ENCODE results near the gene PLXDC2. TPM values are rescaled to one million over a fixed set of nuclear protein-coding genes. Genes with fewer than 3 reads are reported as not detected.

Gene PLXDC2
- total and polyA plus RNA-seq, 7 donors = 1.8 to 44.6 (median 18.2) TPM

GRCh38 chr10:19925064-19925463, 108.8 kb downstream of the PLXDC2 start:
- Histone ChIP-seq H3K36me3 (no peaks in the 10 kb centered on the region), H3K27ac (no peak overlapping the region)
- TF ChIP-seq CTCF (IDR thresholded peaks at IDR 0.05) (no peak), POLR2A (IDR thresholded peaks at IDR 0.05) (no peak), POLR2AphosphoS5 (IDR thresholded peaks at IDR 0.05) (no peak), EP300 (IDR thresholded peaks at IDR 0.05) (no peak)

DNA sequence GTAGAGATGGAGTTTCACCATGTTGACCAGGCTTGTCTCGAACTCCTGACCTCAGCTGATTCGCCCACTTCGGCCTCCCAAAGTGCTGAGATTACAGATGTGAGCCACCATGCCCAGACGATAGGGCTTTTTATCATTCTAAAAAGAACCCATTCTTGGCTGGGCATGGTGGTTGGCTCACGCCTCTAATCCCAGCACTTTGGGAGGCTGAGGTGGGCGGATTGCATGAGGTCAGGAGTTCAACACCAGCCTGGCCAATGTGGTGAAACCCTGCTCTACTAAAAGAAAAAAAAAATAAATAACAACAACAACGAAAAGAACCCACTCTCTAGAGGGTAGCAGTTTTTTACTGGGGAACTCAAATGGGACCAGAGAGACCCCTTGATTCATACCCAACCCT, 112.7 kb downstream of the PLXDC2 start:
- no peak overlapping the region for H3K4me3 ChIP-seq
- no peak for DNase-seq
- H3K27ac ChIP-seq = peak overlapping the region in 3 of 4 donors; percentile 16 to 84 (median 47)
- no peaks in the 10 kb centered on the region for H3K27me3 ChIP-seq
- intact Hi-C loops (cut with DNase I) = no loop called here
- peaks cover 0 to 37% (median 34%) of the 10 kb centered on the region in 4 donors for H3K4me1 ChIP-seq
- no peaks in the 10 kb centered on the region for H3K9me3 ChIP-seq
- WGBS, 2 donors = 89 to 93% methylated on average over 7 of the region's 7 CpGs
- H3K36me3 ChIP-seq = no peaks in the 10 kb centered on the region
- TF ChIP-seq CTCF (IDR thresholded peaks at IDR 0.05) (no peak), POLR2A (IDR thresholded peaks at IDR 0.05) (no peak), POLR2AphosphoS5 (IDR thresholded peaks at IDR 0.05) (no peak), EP300 (IDR thresholded peaks at IDR 0.05) (no peak)

More at GRCh38 chr10:19925064-19925463, 108.8 kb downstream of the PLXDC2 start:
- no peak for DNase-seq
- Histone ChIP-seq H3K4me3 (no peak overlapping the region), H3K9me3 (no peaks in the 10 kb centered on the region), H3K27me3 (no peaks in the 10 kb centered on the region), H3K4me1 (peaks cover 0 to 46% (median 40%) of the 10 kb centered on the region in 4 donors)
- intact Hi-C loops (cut with DNase I) = no loop called here
- WGBS, 2 donors = 68 to 94% methylated on average over 4 of the region's 4 CpGs

GRCh38 chr10:19929506-19930140, 113.4 kb downstream of the PLXDC2 start:
- intact Hi-C loops (cut with DNase I) = no loop called here
- peak overlapping the region; percentile 16 to 84 (median 34) for H3K27ac ChIP-seq

DNA sequence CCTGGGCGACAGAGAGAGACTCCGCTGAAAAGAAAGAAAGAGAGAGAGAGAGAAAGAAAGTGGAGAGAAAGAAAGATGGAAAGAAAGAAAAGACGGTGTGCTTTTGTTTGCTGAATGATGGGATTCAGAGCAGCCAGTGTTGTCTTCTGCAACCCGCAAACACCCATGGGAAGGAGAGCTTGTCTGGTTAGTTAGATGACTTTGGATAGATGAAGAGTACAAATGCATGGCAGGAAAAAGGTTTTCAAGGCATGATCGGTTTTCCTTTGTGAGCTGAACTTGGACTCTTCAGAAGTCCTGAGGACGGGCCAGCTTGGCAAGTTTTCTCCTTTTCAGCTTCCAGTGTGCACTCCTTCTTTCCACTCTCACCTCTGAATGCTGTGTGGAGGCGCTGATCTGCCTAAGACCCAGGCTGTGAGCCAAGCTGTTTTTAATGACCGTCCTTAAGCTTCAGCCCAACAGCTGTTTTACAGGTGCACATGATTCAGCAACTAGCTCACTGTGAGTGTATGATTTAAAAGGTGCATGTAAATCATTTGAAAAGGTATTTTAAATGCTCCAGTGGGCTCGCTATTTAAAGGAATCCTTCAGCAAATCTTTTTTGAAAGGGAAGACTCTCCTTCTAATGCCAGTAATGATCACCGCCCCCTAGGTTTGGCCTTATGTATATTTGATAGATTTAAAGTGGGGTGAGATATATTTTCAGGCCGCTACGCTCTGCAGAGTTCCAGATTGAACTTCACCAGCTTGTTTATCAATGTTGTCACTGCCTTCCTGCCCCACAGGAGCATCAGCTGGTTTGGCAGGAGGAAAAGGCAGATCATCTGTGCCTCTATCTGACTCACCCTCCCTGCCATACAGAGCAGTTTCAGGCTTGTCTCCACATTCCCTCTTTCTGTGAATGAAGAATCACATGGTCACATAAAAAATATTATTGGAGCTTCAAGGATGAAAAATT, 115.0 kb downstream of the PLXDC2 start:
- Histone ChIP-seq H3K27ac (peak overlapping the region; percentile 48 to 84 (median 72)), H3K4me1 (peaks cover 0 to 41% (median 34%) of the 10 kb centered on the region in 4 donors), H3K4me3 (no peak overlapping the region), H3K27me3 (no peaks in the 10 kb centered on the region), H3K9me3 (no peaks in the 10 kb centered on the region), H3K36me3 (no peaks in the 10 kb centered on the region)
- intact Hi-C loops (cut with DNase I) = no loop called here
- 34 to 63% methylated on average over 12 of the region's 12 CpGs for WGBS, 2 donors
- peak; percentile 83 for DNase-seq
- no peak for TF ChIP-seq CTCF (IDR thresholded peaks at IDR 0.05)
- TF ChIP-seq POLR2A (IDR thresholded peaks at IDR 0.05) = no peak
- peak in 3 of 4 donors; percentile 52 to 59 (median 56) for TF ChIP-seq POLR2AphosphoS5 (IDR thresholded peaks at IDR 0.05)
- peak in 1 of 4 donors; percentile 5 for TF ChIP-seq EP300 (IDR thresholded peaks at IDR 0.05)

More at GRCh38 chr10:19929506-19930140, 113.4 kb downstream of the PLXDC2 start:
- WGBS, 2 donors = 31 to 57% methylated on average over 3 of the region's 3 CpGs
- TF ChIP-seq POLR2AphosphoS5 (IDR thresholded peaks at IDR 0.05) (peak in 1 of 4 donors; percentile 25), POLR2A (IDR thresholded peaks at IDR 0.05) (no peak)
- H3K4me3 ChIP-seq = no peak overlapping the region
- H3K4me1 ChIP-seq = peaks cover 0 to 37% (median 34%) of the 10 kb centered on the region in 4 donors
- H3K9me3 ChIP-seq = no peaks in the 10 kb centered on the region
- H3K36me3 ChIP-seq = no peaks in the 10 kb centered on the region
- DNase-seq = no peak
- no peaks in the 10 kb centered on the region for H3K27me3 ChIP-seq
